ENCODE measurements around the gene FRMD4A.
"Not testable (repeated sequence)": the region's sequence is repeated elsewhere in the genome, so short reads cannot be mapped to it uniquely, and the experiment has no call there.

FRMD4A gene

GRCh38 chr10:14056610-14057332 lies 274.0 kb downstream of the FRMD4A start:
- H3K4me1 ChIP-seq (ENCODE audit: control insufficient read depth, insufficient read depth, low read length): peaks cover 3% of the 10 kb centered on the region
- H3K4me3 ChIP-seq (ENCODE audit: low read length): no peak overlapping the region
- no peak overlapping the region for H3K27ac ChIP-seq (ENCODE audit: low read depth, low read length)
- H3K27me3 ChIP-seq (ENCODE audit: control insufficient read depth, insufficient read depth, low read length): no peaks in the 10 kb centered on the region
- H3K36me3 ChIP-seq (ENCODE audit: control insufficient read depth, insufficient read depth, low read length): no peaks in the 10 kb centered on the region
- H3K9ac ChIP-seq (ENCODE audit: low read length): no peak overlapping the region

GRCh38 chr10:14052931-14053330 lies 277.8 kb downstream of the FRMD4A start:
- H3K4me1 ChIP-seq (ENCODE audit: control insufficient read depth, insufficient read depth, low read length): peaks cover 3% of the 10 kb centered on the region
- H3K36me3 ChIP-seq (ENCODE audit: control insufficient read depth, insufficient read depth, low read length): no peaks in the 10 kb centered on the region
- H3K4me3 ChIP-seq (ENCODE audit: low read length): no peak overlapping the region
- no peaks in the 10 kb centered on the region for H3K27me3 ChIP-seq (ENCODE audit: control insufficient read depth, insufficient read depth, low read length)
- H3K9ac ChIP-seq (ENCODE audit: low read length): no peak overlapping the region
- no peak overlapping the region for H3K27ac ChIP-seq (ENCODE audit: low read depth, low read length)

GRCh38 chr10:14050598-14050997 lies 280.1 kb downstream of the FRMD4A start:
- no peaks in the 10 kb centered on the region for H3K4me1 ChIP-seq (ENCODE audit: control insufficient read depth, insufficient read depth, low read length)
- no peaks in the 10 kb centered on the region for H3K27me3 ChIP-seq (ENCODE audit: control insufficient read depth, insufficient read depth, low read length)
- H3K9ac ChIP-seq (ENCODE audit: low read length): no peak overlapping the region
- H3K4me3 ChIP-seq (ENCODE audit: low read length): no peak overlapping the region
- no peaks in the 10 kb centered on the region for H3K36me3 ChIP-seq (ENCODE audit: control insufficient read depth, insufficient read depth, low read length)
- no peak overlapping the region for H3K27ac ChIP-seq (ENCODE audit: low read depth, low read length)

- H3K36me3 ChIP-seq (ENCODE audit: control insufficient read depth, insufficient read depth, low read length): no peaks in the 10 kb centered on the region
- H3K27ac ChIP-seq (ENCODE audit: low read depth, low read length): no peak overlapping the region
- no peaks in the 10 kb centered on the region for H3K27me3 ChIP-seq (ENCODE audit: control insufficient read depth, insufficient read depth, low read length)
Measured at GRCh38 chr10:14048930-14049613, 281.7 kb downstream of the FRMD4A start.

GRCh38 chr10:14047431-14047830 lies 283.3 kb downstream of the FRMD4A start:
- no peaks in the 10 kb centered on the region for H3K4me1 ChIP-seq (ENCODE audit: control insufficient read depth, insufficient read depth, low read length)
- H3K4me3 ChIP-seq (ENCODE audit: low read length): no peak overlapping the region
- H3K27me3 ChIP-seq (ENCODE audit: control insufficient read depth, insufficient read depth, low read length): no peaks in the 10 kb centered on the region
- no peak overlapping the region for H3K27ac ChIP-seq (ENCODE audit: low read depth, low read length)
- H3K9ac ChIP-seq (ENCODE audit: low read length): no peak overlapping the region
- no peaks in the 10 kb centered on the region for H3K36me3 ChIP-seq (ENCODE audit: control insufficient read depth, insufficient read depth, low read length)

More at GRCh38 chr10:14048930-14049613, 281.7 kb downstream of the FRMD4A start:
- H3K4me1 ChIP-seq (ENCODE audit: control insufficient read depth, insufficient read depth, low read length): no peaks in the 10 kb centered on the region
- H3K9ac ChIP-seq (ENCODE audit: low read length): no peak overlapping the region
- no peak overlapping the region for H3K4me3 ChIP-seq (ENCODE audit: low read length)

GRCh38 chr10:14042051-14042450 lies 288.7 kb downstream of the FRMD4A start:
- H3K4me1 ChIP-seq (ENCODE audit: control insufficient read depth, insufficient read depth, low read length); H3K36me3 ChIP-seq (ENCODE audit: control insufficient read depth, insufficient read depth, low read length); H3K4me3 ChIP-seq (ENCODE audit: low read length); H3K9ac ChIP-seq (ENCODE audit: low read length); H3K27ac ChIP-seq (ENCODE audit: low read depth, low read length); H3K27me3 ChIP-seq (ENCODE audit: control insufficient read depth, insufficient read depth, low read length): not testable (repeated sequence)

GRCh38 chr10:14040787-14041631 lies 289.7 kb downstream of the FRMD4A start:
- Histone ChIP-seq H3K4me3 (ENCODE audit: low read length) (no peak overlapping the region), H3K4me1 (ENCODE audit: control insufficient read depth, insufficient read depth, low read length) (peaks cover 4% of the 10 kb centered on the region), H3K27ac (ENCODE audit: low read depth, low read length) (peak overlapping the region; percentile 44), H3K9ac (ENCODE audit: low read length) (no peak overlapping the region), H3K27me3 (ENCODE audit: control insufficient read depth, insufficient read depth, low read length) (no peaks in the 10 kb centered on the region), H3K36me3 (ENCODE audit: control insufficient read depth, insufficient read depth, low read length) (no peaks in the 10 kb centered on the region)

GRCh38 chr10:14039968-14040668 lies 290.6 kb downstream of the FRMD4A start:
- Histone ChIP-seq H3K27me3 (ENCODE audit: control insufficient read depth, insufficient read depth, low read length) (no peaks in the 10 kb centered on the region), H3K9ac (ENCODE audit: low read length) (no peak overlapping the region), H3K27ac (ENCODE audit: low read depth, low read length) (peak overlapping the region; percentile 44), H3K4me1 (ENCODE audit: control insufficient read depth, insufficient read depth, low read length) (peaks cover 4% of the 10 kb centered on the region), H3K4me3 (ENCODE audit: low read length) (no peak overlapping the region), H3K36me3 (ENCODE audit: control insufficient read depth, insufficient read depth, low read length) (no peaks in the 10 kb centered on the region)

GRCh38 chr10:14036233-14036632 lies 294.5 kb downstream of the FRMD4A start:
- H3K36me3 ChIP-seq (ENCODE audit: control insufficient read depth, insufficient read depth, low read length): no peaks in the 10 kb centered on the region
- H3K9ac ChIP-seq (ENCODE audit: low read length): no peak overlapping the region
- H3K4me1 ChIP-seq (ENCODE audit: control insufficient read depth, insufficient read depth, low read length): peaks cover 4% of the 10 kb centered on the region
- no peaks in the 10 kb centered on the region for H3K27me3 ChIP-seq (ENCODE audit: control insufficient read depth, insufficient read depth, low read length)
- H3K4me3 ChIP-seq (ENCODE audit: low read length): no peak overlapping the region
- H3K27ac ChIP-seq (ENCODE audit: low read depth, low read length): no peak overlapping the region

- Histone ChIP-seq H3K4me1 (ENCODE audit: control insufficient read depth, insufficient read depth, low read length) (peaks cover 2% of the 10 kb centered on the region), H3K9ac (ENCODE audit: low read length) (no peak overlapping the region), H3K4me3 (ENCODE audit: low read length) (no peak overlapping the region), H3K27me3 (ENCODE audit: control insufficient read depth, insufficient read depth, low read length) (no peaks in the 10 kb centered on the region), H3K27ac (ENCODE audit: low read depth, low read length) (no peak overlapping the region), H3K36me3 (ENCODE audit: control insufficient read depth, insufficient read depth, low read length) (no peaks in the 10 kb centered on the region)
Measured at GRCh38 chr10:14035506-14035905, 295.2 kb downstream of the FRMD4A start.

GRCh38 chr10:14032406-14032998 lies 298.2 kb downstream of the FRMD4A start:
- Histone ChIP-seq H3K4me1 (ENCODE audit: control insufficient read depth, insufficient read depth, low read length) (no peaks in the 10 kb centered on the region), H3K4me3 (ENCODE audit: low read length) (no peak overlapping the region), H3K27me3 (ENCODE audit: control insufficient read depth, insufficient read depth, low read length) (no peaks in the 10 kb centered on the region), H3K27ac (ENCODE audit: low read depth, low read length) (no peak overlapping the region), H3K9ac (ENCODE audit: low read length) (no peak overlapping the region), H3K36me3 (ENCODE audit: control insufficient read depth, insufficient read depth, low read length) (no peaks in the 10 kb centered on the region)

- no peaks in the 10 kb centered on the region for H3K27me3 ChIP-seq (ENCODE audit: control insufficient read depth, insufficient read depth, low read length)
- no peaks in the 10 kb centered on the region for H3K4me1 ChIP-seq (ENCODE audit: control insufficient read depth, insufficient read depth, low read length)
- H3K27ac ChIP-seq (ENCODE audit: low read depth, low read length): no peak overlapping the region
- no peaks in the 10 kb centered on the region for H3K36me3 ChIP-seq (ENCODE audit: control insufficient read depth, insufficient read depth, low read length)
- H3K9ac ChIP-seq (ENCODE audit: low read length): no peak overlapping the region
- H3K4me3 ChIP-seq (ENCODE audit: low read length): no peak overlapping the region
Measured at GRCh38 chr10:14026325-14026724, 304.4 kb downstream of the FRMD4A start.
